Measurements from ENCODE around the gene TMED5. TPM values are rescaled to one million over a fixed set of nuclear protein-coding genes. Genes with fewer than 3 reads are reported as not detected.

The TMED5 gene
- total and polyA plus RNA-seq, 2 of the 4 experiments (the other 2 are of a cell fraction), result 20.1 to 38.1 TPM

DNA sequence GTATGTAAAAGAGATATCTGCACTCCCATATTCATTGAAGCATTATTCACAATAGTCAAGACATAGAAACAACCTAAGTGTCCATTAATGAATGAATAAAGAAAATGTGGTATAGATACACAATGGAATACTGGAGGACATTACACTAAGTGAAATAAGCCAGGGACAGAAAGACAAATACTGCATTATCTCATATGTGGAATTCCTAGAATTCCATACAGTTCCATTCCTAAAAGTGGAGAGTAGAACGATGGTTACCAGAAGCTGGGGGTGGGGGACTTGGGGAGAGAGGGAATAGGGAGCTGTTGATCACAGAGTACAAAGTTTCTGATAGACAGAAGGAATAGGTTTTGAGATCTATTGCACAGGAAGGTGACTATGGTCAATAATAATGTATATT is 7.4 kb downstream of the TMED5 start:
- H3K56ac ChIP-seq (ENCODE audit: extremely low read depth, insufficient read depth, low read length), result no peak overlapping the region
- H4K20me1 ChIP-seq (ENCODE audit: insufficient read depth, low read length), result peaks cover 36% of the 10 kb centered on the region
- CTCF ChIA-PET, result no interaction called here
- no peak overlapping the region for H2BK5ac ChIP-seq (ENCODE audit: low read depth, low read length, poor library complexity, severe bottlenecking)
- no peak overlapping the region for H2BK120ac ChIP-seq (ENCODE audit: low read depth, low read length)
- H4K5ac ChIP-seq (ENCODE audit: low read depth, low read length), result no peak overlapping the region
- H3K9me3 ChIP-seq (ENCODE audit: control insufficient read depth, insufficient read depth, low read length), result no peaks in the 10 kb centered on the region
- H4K8ac ChIP-seq (ENCODE audit: low read depth in 2 of 2, low read length in 2 of 2), result no peak overlapping the region
- no peak overlapping the region for H2BK20ac ChIP-seq (ENCODE audit: low read depth, low read length)
- peaks cover 2% of the 10 kb centered on the region for H3K4me1 ChIP-seq (ENCODE audit: control insufficient read depth, insufficient read depth, low read length)
- intact Hi-C loops (cut with micrococcal nuclease) (no loop called here), dilution Hi-C loops (cut with HindIII; ENCODE audit: low sequenced_read_pairs, unreplicated experiment) (no loop called here), in situ Hi-C loops (cut with MboI; ENCODE audit: low sequenced_read_pairs) (no loop called here)
- no peak overlapping the region for H2AK9ac ChIP-seq (replicated peaks; ENCODE audit: low read depth, low read length, poor library complexity)
- WGBS, 2 experiments (ENCODE audit: extremely low coverage in 2 of 2, insufficient read length in 1 of 2), result no CpG with 5 or more reads among the region's 1 CpG
- ATAC-seq (ENCODE audit: low read depth) (peak; percentile 72), DNase-seq (peak; percentile 2)
- TF ChIP-seq RFX5 (IDR thresholded peaks at IDR 0.05; ENCODE audit: low read depth, low read length) (no peak), SMC3 (IDR thresholded peaks at IDR 0.05; ENCODE audit: low read depth, low read length) (no peak), FOS (IDR thresholded peaks at IDR 0.05; ENCODE audit: low read depth, low read length) (no peak), NFE2L2 (IDR thresholded peaks at IDR 0.05; ENCODE audit: low read depth, low read length) (no peak), CHD1 (IDR thresholded peaks at IDR 0.05; ENCODE audit: low read depth, low read length) (no peak), MAZ (IDR thresholded peaks at IDR 0.05; ENCODE audit: borderline replicate concordance, low read depth, low read length) (no peak), MAFK (IDR thresholded peaks at IDR 0.05; ENCODE audit: low read depth, low read length) (no peak), RCOR1 (IDR thresholded peaks at IDR 0.05; ENCODE audit: insufficient replicate concordance, low read length) (no peak), MXI1 (IDR thresholded peaks at IDR 0.05; ENCODE audit: borderline replicate concordance, low read depth, low read length) (no peak), POLR2A (IDR thresholded peaks at IDR 0.05; ENCODE audit: low read depth, low read length) (no peak), BHLHE40 (IDR thresholded peaks at IDR 0.05; ENCODE audit: low read depth, low read length) (no peak), RAD21 (IDR thresholded peaks at IDR 0.05; ENCODE audit: low read length) (no peak), CEBPB (IDR thresholded peaks at IDR 0.05; ENCODE audit: low read depth, low read length) (no peak)
- TF ChIP-seq, protein P1, sequence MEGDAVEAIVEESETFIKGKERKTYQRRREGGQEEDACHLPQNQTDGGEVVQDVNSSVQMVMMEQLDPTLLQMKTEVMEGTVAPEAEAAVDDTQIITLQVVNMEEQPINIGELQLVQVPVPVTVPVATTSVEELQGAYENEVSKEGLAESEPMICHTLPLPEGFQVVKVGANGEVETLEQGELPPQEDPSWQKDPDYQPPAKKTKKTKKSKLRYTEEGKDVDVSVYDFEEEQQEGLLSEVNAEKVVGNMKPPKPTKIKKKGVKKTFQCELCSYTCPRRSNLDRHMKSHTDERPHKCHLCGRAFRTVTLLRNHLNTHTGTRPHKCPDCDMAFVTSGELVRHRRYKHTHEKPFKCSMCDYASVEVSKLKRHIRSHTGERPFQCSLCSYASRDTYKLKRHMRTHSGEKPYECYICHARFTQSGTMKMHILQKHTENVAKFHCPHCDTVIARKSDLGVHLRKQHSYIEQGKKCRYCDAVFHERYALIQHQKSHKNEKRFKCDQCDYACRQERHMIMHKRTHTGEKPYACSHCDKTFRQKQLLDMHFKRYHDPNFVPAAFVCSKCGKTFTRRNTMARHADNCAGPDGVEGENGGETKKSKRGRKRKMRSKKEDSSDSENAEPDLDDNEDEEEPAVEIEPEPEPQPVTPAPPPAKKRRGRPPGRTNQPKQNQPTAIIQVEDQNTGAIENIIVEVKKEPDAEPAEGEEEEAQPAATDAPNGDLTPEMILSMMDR (conservative IDR thresholded peaks at IDR 0.05; ENCODE audit: low read depth, low read length), result no peak
- TF ChIP-seq, protein P2, sequence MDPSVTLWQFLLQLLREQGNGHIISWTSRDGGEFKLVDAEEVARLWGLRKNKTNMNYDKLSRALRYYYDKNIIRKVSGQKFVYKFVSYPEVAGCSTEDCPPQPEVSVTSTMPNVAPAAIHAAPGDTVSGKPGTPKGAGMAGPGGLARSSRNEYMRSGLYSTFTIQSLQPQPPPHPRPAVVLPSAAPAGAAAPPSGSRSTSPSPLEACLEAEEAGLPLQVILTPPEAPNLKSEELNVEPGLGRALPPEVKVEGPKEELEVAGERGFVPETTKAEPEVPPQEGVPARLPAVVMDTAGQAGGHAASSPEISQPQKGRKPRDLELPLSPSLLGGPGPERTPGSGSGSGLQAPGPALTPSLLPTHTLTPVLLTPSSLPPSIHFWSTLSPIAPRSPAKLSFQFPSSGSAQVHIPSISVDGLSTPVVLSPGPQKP (IDR thresholded peaks at IDR 0.05; ENCODE audit: borderline replicate concordance, low read depth, low read length), result no peak
- TF ChIP-seq, protein P3, sequence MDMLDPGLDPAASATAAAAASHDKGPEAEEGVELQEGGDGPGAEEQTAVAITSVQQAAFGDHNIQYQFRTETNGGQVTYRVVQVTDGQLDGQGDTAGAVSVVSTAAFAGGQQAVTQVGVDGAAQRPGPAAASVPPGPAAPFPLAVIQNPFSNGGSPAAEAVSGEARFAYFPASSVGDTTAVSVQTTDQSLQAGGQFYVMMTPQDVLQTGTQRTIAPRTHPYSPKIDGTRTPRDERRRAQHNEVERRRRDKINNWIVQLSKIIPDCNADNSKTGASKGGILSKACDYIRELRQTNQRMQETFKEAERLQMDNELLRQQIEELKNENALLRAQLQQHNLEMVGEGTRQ (IDR thresholded peaks at IDR 0.05; ENCODE audit: low read depth, low read length), result no peak
- 0 out of 2 replicates have a peak, but pooled peaks cover 2% of the 10 kb centered on the region for H3K9me1 ChIP-seq (ENCODE audit: insufficient read depth, low read length)
- H3K14ac ChIP-seq (replicated peaks; ENCODE audit: low read depth, low read length), result no peak overlapping the region
- peak overlapping the region; percentile 65; the same call in 1 of the 2 replicates for H3K4me2 ChIP-seq (ENCODE audit: low read depth, low read length)
- no peak overlapping the region for H3K27ac ChIP-seq (ENCODE audit: insufficient read depth, low read length)
- no peak overlapping the region for H4K91ac ChIP-seq (ENCODE audit: insufficient read depth, low read depth, low read length)
- H3K4me3 ChIP-seq (ENCODE audit: insufficient read depth, low read depth, low read length), result no peak overlapping the region
- no TSS peak for BruUV-seq (replicated peaks)
- no peak overlapping the region for H3K9ac ChIP-seq (ENCODE audit: low read depth, low read length)
- peaks cover 7% of the 10 kb centered on the region for H3K36me3 ChIP-seq (ENCODE audit: control insufficient read depth, insufficient read depth, low read length)
- H3K23ac ChIP-seq (ENCODE audit: low read depth, low read length), result no peak overlapping the region
- H3K4ac ChIP-seq (ENCODE audit: low read depth, low read length), result no peak overlapping the region
- no peak overlapping the region for H2AFZ ChIP-seq (replicated peaks; ENCODE audit: low read length, poor library complexity)
- POLR2A ChIA-PET (ENCODE audit: unreplicated experiment), result no interaction called here
- H3K27me3 ChIP-seq (ENCODE audit: control insufficient read depth, insufficient read depth, low read length), result no peaks in the 10 kb centered on the region
- no peak overlapping the region for H2AK5ac ChIP-seq (ENCODE audit: low read depth, low read length)
- peaks cover 3 to 32% of the 10 kb centered on the region in 2 experiments; a peak in 3 of 4 replicates for H3K79me1 ChIP-seq (ENCODE audit: low read depth in 1 of 2, low read length in 2 of 2)
- H3K18ac ChIP-seq (ENCODE audit: low read depth, low read length), result no peak overlapping the region
- no peak overlapping the region for H2BK15ac ChIP-seq (ENCODE audit: low read depth, low read length)

Measured in IMR-90 (cell line).